Mucosa of stomach (tissue), 1 donor: ENCODE measurements around the gene AFAP1L1.

Source experiments
- H3K27me3 ChIP-seq: one replicate; pipeline ENCODE4 v1.7.0; 2013; ENCODE audit warnings: mild to moderate bottlenecking, low read length; ENCODE audit not compliant: control insufficient read depth, insufficient read depth
- H3K36me3 ChIP-seq: one replicate; pipeline ENCODE4 v1.7.0; 2013; ENCODE audit warnings: low read length; ENCODE audit not compliant: control insufficient read depth, insufficient read depth
- H3K4me1 ChIP-seq: one replicate; pipeline ENCODE4 v1.7.0; 2013; ENCODE audit warnings: mild to moderate bottlenecking, low read length; ENCODE audit not compliant: control insufficient read depth, insufficient read depth
- H3K4me3 ChIP-seq: one replicate; pipeline ENCODE4 v1.7.0; 2013; ENCODE audit warnings: low read length
- H3K9ac ChIP-seq: one replicate; pipeline ENCODE4 v1.7.0; 2013; ENCODE audit warnings: mild to moderate bottlenecking, low read length, moderate library complexity
- H3K9me3 ChIP-seq: one replicate; pipeline ENCODE4 v1.7.0; 2013; ENCODE audit warnings: mild to moderate bottlenecking, low read length, moderate library complexity; ENCODE audit not compliant: control insufficient read depth
- donor health status: Pancreatic carcinoma.

Gene AFAP1L1

GRCh38 chr5:149310947-149311658, 39.4 kb downstream of the AFAP1L1 start:
- H3K27me3 ChIP-seq = no peaks in the 10 kb centered on the region
- no peaks in the 10 kb centered on the region for H3K36me3 ChIP-seq
- no peak overlapping the region for H3K4me3 ChIP-seq
- H3K9ac ChIP-seq = no peak overlapping the region
- no peaks in the 10 kb centered on the region for H3K9me3 ChIP-seq
- no peaks in the 10 kb centered on the region for H3K4me1 ChIP-seq

GRCh38 chr5:149313151-149313841, 41.6 kb downstream of the AFAP1L1 start:
- Histone ChIP-seq H3K27me3 (no peaks in the 10 kb centered on the region), H3K9me3 (no peaks in the 10 kb centered on the region), H3K4me3 (no peak overlapping the region), H3K4me1 (no peaks in the 10 kb centered on the region), H3K36me3 (no peaks in the 10 kb centered on the region), H3K9ac (no peak overlapping the region)

GRCh38 chr5:149314571-149315111, 43.0 kb downstream of the AFAP1L1 start:
- Histone ChIP-seq H3K27me3 (no peaks in the 10 kb centered on the region), H3K4me3 (no peak overlapping the region), H3K9ac (no peak overlapping the region), H3K4me1 (no peaks in the 10 kb centered on the region), H3K9me3 (no peaks in the 10 kb centered on the region), H3K36me3 (no peaks in the 10 kb centered on the region)

- H3K4me3 ChIP-seq = no peak overlapping the region
- peaks cover 7% of the 10 kb centered on the region for H3K4me1 ChIP-seq
- no peaks in the 10 kb centered on the region for H3K27me3 ChIP-seq
- no peaks in the 10 kb centered on the region for H3K9me3 ChIP-seq
- H3K9ac ChIP-seq = no peak overlapping the region
- H3K36me3 ChIP-seq = no peaks in the 10 kb centered on the region
Measured at GRCh38 chr5:149315753-149316152, 44.1 kb downstream of the AFAP1L1 start.

- H3K4me3 ChIP-seq = no peak overlapping the region
- no peaks in the 10 kb centered on the region for H3K36me3 ChIP-seq
- no peaks in the 10 kb centered on the region for H3K9me3 ChIP-seq
- no peak overlapping the region for H3K9ac ChIP-seq
- H3K27me3 ChIP-seq = no peaks in the 10 kb centered on the region
- peaks cover 14% of the 10 kb centered on the region for H3K4me1 ChIP-seq
Measured at GRCh38 chr5:149317281-149318048, 45.8 kb downstream of the AFAP1L1 start.

- Histone ChIP-seq H3K27me3 (no peaks in the 10 kb centered on the region), H3K36me3 (no peaks in the 10 kb centered on the region), H3K4me1 (peaks cover 14% of the 10 kb centered on the region), H3K9me3 (no peaks in the 10 kb centered on the region), H3K9ac (no peak overlapping the region), H3K4me3 (no peak overlapping the region)
Measured at GRCh38 chr5:149319174-149319573, 47.5 kb downstream of the AFAP1L1 start.

- H3K27me3 ChIP-seq = no peaks in the 10 kb centered on the region
- no peak overlapping the region for H3K4me3 ChIP-seq
- H3K9ac ChIP-seq = peak overlapping the region; percentile 50
- peaks cover 14% of the 10 kb centered on the region for H3K4me1 ChIP-seq
- H3K36me3 ChIP-seq = no peaks in the 10 kb centered on the region
- H3K9me3 ChIP-seq = no peaks in the 10 kb centered on the region
Measured at GRCh38 chr5:149320791-149321330, 49.2 kb downstream of the AFAP1L1 start.

GRCh38 chr5:149322518-149322917, 50.9 kb downstream of the AFAP1L1 start:
- Histone ChIP-seq H3K9ac (no peak overlapping the region), H3K36me3 (no peaks in the 10 kb centered on the region), H3K27me3 (no peaks in the 10 kb centered on the region), H3K4me1 (peaks cover 14% of the 10 kb centered on the region), H3K4me3 (no peak overlapping the region), H3K9me3 (no peaks in the 10 kb centered on the region)

GRCh38 chr5:149323210-149323609, 51.6 kb downstream of the AFAP1L1 start:
- H3K27me3 ChIP-seq = no peaks in the 10 kb centered on the region
- H3K36me3 ChIP-seq = no peaks in the 10 kb centered on the region
- no peaks in the 10 kb centered on the region for H3K9me3 ChIP-seq
- no peak overlapping the region for H3K4me3 ChIP-seq
- peaks cover 14% of the 10 kb centered on the region for H3K4me1 ChIP-seq
- no peak overlapping the region for H3K9ac ChIP-seq

GRCh38 chr5:149323621-149324205, 52.1 kb downstream of the AFAP1L1 start:
- H3K27me3 ChIP-seq = no peaks in the 10 kb centered on the region
- peaks cover 14% of the 10 kb centered on the region for H3K4me1 ChIP-seq
- no peak overlapping the region for H3K9ac ChIP-seq
- no peaks in the 10 kb centered on the region for H3K36me3 ChIP-seq
- no peak overlapping the region for H3K4me3 ChIP-seq
- H3K9me3 ChIP-seq = no peaks in the 10 kb centered on the region

GRCh38 chr5:149324641-149325040, 53.0 kb downstream of the AFAP1L1 start:
- no peak overlapping the region for H3K4me3 ChIP-seq
- H3K4me1 ChIP-seq = peaks cover 14% of the 10 kb centered on the region
- no peaks in the 10 kb centered on the region for H3K9me3 ChIP-seq
- no peak overlapping the region for H3K9ac ChIP-seq
- no peaks in the 10 kb centered on the region for H3K27me3 ChIP-seq
- no peaks in the 10 kb centered on the region for H3K36me3 ChIP-seq
